ENCODE measurements around the gene CHST7.
A peak's percentile ranks its signal among the peaks of the same experiment; 100 is the strongest.

CHST7 gene

GRCh38 chrX:46571423-46572339 is 1.9 kb upstream of the CHST7 start:
- DNase-seq (ENCODE audit: extremely low spot score, insufficient read length, low read depth) (no peak), FAIRE-seq (peak; percentile 86)

- FAIRE-seq = peak; percentile 97
- no peak for DNase-seq (ENCODE audit: extremely low spot score, insufficient read length, low read depth)
These were observed 1.1 kb upstream of the CHST7 start for GRCh38 chrX:46572340-46572936.

- peak; percentile 65 for FAIRE-seq
These were observed 568 bp downstream of the CHST7 start for GRCh38 chrX:46573892-46574773.

GRCh38 chrX:46574774-46575381 is 1.3 kb downstream of the CHST7 start:
- FAIRE-seq (peak; percentile 65), DNase-seq (ENCODE audit: extremely low spot score, insufficient read length, low read depth) (no peak)

More at GRCh38 chrX:46573892-46574773, 568 bp downstream of the CHST7 start:
- DNase-seq (ENCODE audit: extremely low spot score, insufficient read length, low read depth) = no peak

GRCh38 chrX:46575586-46575985 is 2.0 kb downstream of the CHST7 start:
- DNase-seq (ENCODE audit: extremely low spot score, insufficient read length, low read depth) (no peak), FAIRE-seq (no peak)

- peak; percentile 62 for FAIRE-seq
- no peak for DNase-seq (ENCODE audit: extremely low spot score, insufficient read length, low read depth)
These were observed 2.4 kb downstream of the CHST7 start for GRCh38 chrX:46575991-46576392.

GRCh38 chrX:46576458-46576857 is 2.9 kb downstream of the CHST7 start:
- DNase-seq (ENCODE audit: extremely low spot score, insufficient read length, low read depth) (no peak), FAIRE-seq (no peak)

GRCh38 chrX:46577221-46578005 is 3.8 kb downstream of the CHST7 start:
- DNase-seq (ENCODE audit: extremely low spot score, insufficient read length, low read depth) (no peak), FAIRE-seq (no peak)

- FAIRE-seq = no peak
These were observed 5.7 kb downstream of the CHST7 start for GRCh38 chrX:46579250-46579649.

GRCh38 chrX:46580613-46581012 is 7.0 kb downstream of the CHST7 start:
- FAIRE-seq (no peak), DNase-seq (ENCODE audit: extremely low spot score, insufficient read length, low read depth) (no peak)

More at GRCh38 chrX:46579250-46579649, 5.7 kb downstream of the CHST7 start:
- no peak for DNase-seq (ENCODE audit: extremely low spot score, insufficient read length, low read depth)

- DNase-seq (ENCODE audit: extremely low spot score, insufficient read length, low read depth) (no peak), FAIRE-seq (no peak)
These were observed 8.8 kb downstream of the CHST7 start for GRCh38 chrX:46582325-46582724.

GRCh38 chrX:46582966-46583365 is 9.4 kb downstream of the CHST7 start:
- FAIRE-seq (no peak), DNase-seq (ENCODE audit: extremely low spot score, insufficient read length, low read depth) (no peak)

- no peak for FAIRE-seq
- no peak for DNase-seq (ENCODE audit: extremely low spot score, insufficient read length, low read depth)
These were observed 11.2 kb downstream of the CHST7 start for GRCh38 chrX:46584736-46585135.

- DNase-seq (ENCODE audit: extremely low spot score, insufficient read length, low read depth) = no peak
- peak; percentile 83 for FAIRE-seq
These were observed 13.6 kb downstream of the CHST7 start for GRCh38 chrX:46587158-46587557.

GRCh38 chrX:46587753-46588171 is 14.2 kb downstream of the CHST7 start:
- no peak for FAIRE-seq
- DNase-seq (ENCODE audit: extremely low spot score, insufficient read length, low read depth) = no peak

GRCh38 chrX:46588263-46588662 is 14.7 kb downstream of the CHST7 start:
- no peak for FAIRE-seq
- no peak for DNase-seq (ENCODE audit: extremely low spot score, insufficient read length, low read depth)

GRCh38 chrX:46589977-46590723 is 16.6 kb downstream of the CHST7 start:
- FAIRE-seq (no peak), DNase-seq (ENCODE audit: extremely low spot score, insufficient read length, low read depth) (no peak)

- no peak for FAIRE-seq
These were observed 21.5 kb downstream of the CHST7 start for GRCh38 chrX:46595084-46595483.

GRCh38 chrX:46597208-46597607 is 23.6 kb downstream of the CHST7 start:
- no peak for FAIRE-seq
- DNase-seq (ENCODE audit: extremely low spot score, insufficient read length, low read depth) = no peak

More at GRCh38 chrX:46595084-46595483, 21.5 kb downstream of the CHST7 start:
- DNase-seq (ENCODE audit: extremely low spot score, insufficient read length, low read depth) = no peak
